DOHH2 (cell line): ENCODE results near the gene EMP1.

Experiments
- H3F3A ChIP-seq: fragments of 200-600 bp; sonication (generic), shearing (Covaris generic); 2 replicates; pipeline ENCODE4 v1.6.0; 2016; ENCODE audit warnings: antibody characterized with exemption, mild to moderate bottlenecking; ENCODE audit not compliant: control insufficient read depth, insufficient read depth
- H3K27ac ChIP-seq: fragments of 200-600 bp; sonication (generic); 2 replicates; pipeline ENCODE4 v1.5.1; 2014; ENCODE audit warnings: low read depth, mild to moderate bottlenecking, low read length, moderate library complexity
- H3K27me3 ChIP-seq: fragments of 200-600 bp; sonication (generic); 2 replicates; pipeline ENCODE4 v1.6.1; 2014; ENCODE audit warnings: mild to moderate bottlenecking, low read length, mixed read lengths; ENCODE audit not compliant: control insufficient read depth
- H3K36me3 ChIP-seq: fragments of 200-600 bp; sonication (generic); 2 replicates; pipeline ENCODE4 v1.6.1; 2014; ENCODE audit warnings: mild to moderate bottlenecking, low read length, moderate library complexity, mixed read lengths; ENCODE audit not compliant: control insufficient read depth
- H3K4me1 ChIP-seq: fragments of 200-600 bp; sonication (generic); 2 replicates; pipeline ENCODE4 v1.6.1; 2014; ENCODE audit warnings: mild to moderate bottlenecking, low read length, mixed read lengths; ENCODE audit not compliant: control insufficient read depth
- H3K4me2 ChIP-seq: fragments of 200-600 bp; sonication (generic); 2 replicates; pipeline ENCODE4 v1.6.0; 2014; ENCODE audit warnings: mild to moderate bottlenecking, low read length, moderate library complexity
- H3K4me3 ChIP-seq: fragments of 200-600 bp; sonication (generic); 2 replicates; pipeline ENCODE4 v1.5.1; 2014; ENCODE audit warnings: mild to moderate bottlenecking, low read length, mixed read lengths
- H3K79me2 ChIP-seq: fragments of 200-600 bp; sonication (generic); 2 replicates; pipeline ENCODE4 v1.6.1; 2014; ENCODE audit warnings: mild to moderate bottlenecking, low read length, mixed read lengths; ENCODE audit not compliant: control insufficient read depth
- H3K9me2 ChIP-seq: fragments of 200-600 bp; sonication (generic); replicated peaks from 2 replicates; pipeline ENCODE4 v1.6.1; 2014; ENCODE audit warnings: mild to moderate bottlenecking, low read length, mixed read lengths; ENCODE audit not compliant: control insufficient read depth
- H3K9me3 ChIP-seq: fragments of 200-600 bp; sonication (generic); 2 replicates; pipeline ENCODE4 v1.6.1; 2014; ENCODE audit warnings: antibody characterized with exemption, low read length, mixed read lengths; ENCODE audit not compliant: control insufficient read depth, insufficient read depth
- H4K20me1 ChIP-seq: fragments of 200-600 bp; sonication (generic); 2 replicates; pipeline ENCODE4 v1.6.0; 2014; ENCODE audit warnings: low read depth, mild to moderate bottlenecking, antibody characterized with exemption, low read length, moderate library complexity; ENCODE audit not compliant: control insufficient read depth, insufficient read depth
- CTCF ChIP-seq: fragments of 200-600 bp; sonication (generic); IDR thresholded peaks from one replicate; pipeline ENCODE4 v1.5.1; 2014; ENCODE audit warnings: antibody characterized with exemption, mild to moderate bottlenecking, low read depth, low read length; ENCODE audit not compliant: poor library complexity, severe bottlenecking
- EZH2phosphoT487 ChIP-seq: fragments of 200-600 bp; sonication (generic); IDR thresholded peaks from 2 replicates; pipeline ENCODE4 v1.6.1; 2017; ENCODE audit warnings: borderline replicate concordance, mild to moderate bottlenecking, antibody characterized with exemption, low read length, moderate library complexity, mixed read lengths

Gene EMP1

GRCh38 chr12:13196130-13196921 is at the start of gene EMP1:
EMP1 (plus strand) TSS chr12:13196726; CDS start chr12:13211511, 14,785 bp downstream.
- TF ChIP-seq CTCF, result no peak
- no peak for TF ChIP-seq EZH2phosphoT487
- H3K27ac ChIP-seq, result no peak within 1 kb of the TSS
- H3K9me3 ChIP-seq, result no peaks in the 10 kb centered on the region
- no peak within 1 kb of the TSS for H3K4me2 ChIP-seq
- H4K20me1 ChIP-seq, result no peaks in the 10 kb centered on the region
- H3K9me2 ChIP-seq, result no peaks in the 10 kb centered on the region
- H3K4me3 ChIP-seq, result no peak within 1 kb of the TSS
- no peaks in the 10 kb centered on the region for H3K79me2 ChIP-seq
- H3K36me3 ChIP-seq, result no peaks in the 10 kb centered on the region
- peaks cover 44% of the 10 kb centered on the region for H3K27me3 ChIP-seq
- H3K4me1 ChIP-seq, result no peaks in the 10 kb centered on the region
- no peaks in the 10 kb centered on the region for H3F3A ChIP-seq

- H3K27me3 ChIP-seq, result no peaks in the 10 kb centered on the region; the same call in 1 of the 2 replicates
- H4K20me1 ChIP-seq, result no peaks in the 10 kb centered on the region
- TF ChIP-seq CTCF, result no peak
- TF ChIP-seq EZH2phosphoT487, result no peak
- 0 out of 2 replicates have a peak, but pooled peaks cover 6% of the 10 kb centered on the region for H3K4me1 ChIP-seq
- no peaks in the 10 kb centered on the region for H3K79me2 ChIP-seq
- no peak overlapping the region for H3K4me3 ChIP-seq
- H3K9me3 ChIP-seq, result no peaks in the 10 kb centered on the region
- no peaks in the 10 kb centered on the region for H3F3A ChIP-seq
- H3K9me2 ChIP-seq, result no peaks in the 10 kb centered on the region
- no peak overlapping the region for H3K27ac ChIP-seq
- H3K36me3 ChIP-seq, result no peaks in the 10 kb centered on the region
- H3K4me2 ChIP-seq, result no peak overlapping the region
These were observed 48.6 kb upstream of the EMP1 start for GRCh38 chr12:13147688-13148484.

DNA sequence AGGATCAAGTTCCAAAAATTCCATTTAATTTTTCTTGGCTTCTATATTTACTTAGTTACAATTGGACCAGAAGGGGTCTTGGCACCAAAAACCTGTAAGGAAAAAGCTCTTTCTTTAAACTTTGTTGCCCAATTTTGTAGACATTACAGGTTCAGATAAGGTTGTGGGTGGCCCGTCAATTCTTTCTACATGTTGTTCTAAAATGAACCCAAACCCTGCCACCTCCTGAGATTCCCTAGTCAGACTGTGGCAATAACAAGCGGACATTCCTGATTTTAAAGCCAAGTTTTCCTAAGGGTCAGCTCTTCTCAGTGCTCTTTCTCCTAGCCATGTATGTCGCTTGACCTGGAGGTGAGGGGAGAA is 48.1 kb upstream of the EMP1 start:
- Histone ChIP-seq H3K9me3 (no peaks in the 10 kb centered on the region), H3K27ac (no peak overlapping the region), H3K27me3 (no peaks in the 10 kb centered on the region; the same call in 1 of the 2 replicates), H3K36me3 (no peaks in the 10 kb centered on the region), H4K20me1 (no peaks in the 10 kb centered on the region), H3K9me2 (no peaks in the 10 kb centered on the region), H3K4me3 (no peak overlapping the region), H3F3A (no peaks in the 10 kb centered on the region), H3K4me2 (no peak overlapping the region), H3K4me1 (0 out of 2 replicates have a peak, but pooled peaks cover 6% of the 10 kb centered on the region), H3K79me2 (no peaks in the 10 kb centered on the region)
- TF ChIP-seq EZH2phosphoT487 (no peak), CTCF (no peak)
